HG03196 (cell line): ENCODE data around the gene TUFM.
"Not testable (repeated sequence)": the region's sequence is repeated elsewhere in the genome, so short reads cannot be mapped to it uniquely, and the experiment has no call there.

Experiments used
- ATAC-seq: cut with Tn5 transposase; IDR thresholded peaks from one replicate; pipeline ENCODE4 v1.9.1; 2021; ENCODE audit not compliant: unreplicated experiment

TUFM gene

GRCh38 chr16:28807445-28808120, 38.6 kb downstream of the TUFM start:
- ATAC-seq = not testable (repeated sequence)

GRCh38 chr16:28802235-28803019, 43.7 kb downstream of the TUFM start:
- peak; percentile 83 for ATAC-seq
